NCI-H774 (cell line): ENCODE data around the gene TMEM269.

Experiments
- DNase-seq: peaks from one replicate; lab custom pipeline; 2025; lab: John Stamatoyannopoulos, UW

The TMEM269 gene

DNA sequence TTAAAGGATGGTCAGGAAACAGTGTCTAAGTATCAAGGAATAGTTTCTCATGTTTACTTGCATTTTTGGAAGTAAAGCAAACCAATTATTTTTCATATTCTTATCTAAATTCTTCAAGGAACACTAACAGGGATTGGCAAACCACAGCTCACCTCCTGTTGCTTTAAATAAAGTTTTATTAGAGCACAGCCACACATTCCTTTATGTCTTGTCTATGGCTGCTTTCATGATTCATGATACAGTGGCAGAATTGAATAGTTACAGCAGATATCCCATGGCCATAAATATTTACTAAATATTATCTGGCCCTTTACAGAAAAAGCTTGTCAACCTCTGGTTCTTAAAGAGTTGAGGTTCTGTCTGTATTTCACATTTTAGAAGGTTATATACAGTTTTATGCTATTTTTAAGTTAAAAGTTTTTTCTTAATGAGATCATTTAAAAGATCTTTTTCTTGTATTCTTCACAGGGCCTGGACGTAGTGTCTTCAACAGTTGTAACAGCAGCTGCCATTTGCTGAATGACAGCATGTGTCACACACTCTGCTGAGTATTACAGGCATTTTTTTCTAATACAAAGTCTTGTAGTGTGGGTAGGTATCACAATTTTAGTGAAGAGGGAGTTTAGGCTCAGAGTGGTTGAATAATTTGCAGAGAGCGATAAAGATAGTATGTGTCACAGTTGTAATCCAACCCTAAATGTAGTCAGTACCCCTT is 64.2 kb downstream of the TMEM269 start:
- no peak for DNase-seq

DNA sequence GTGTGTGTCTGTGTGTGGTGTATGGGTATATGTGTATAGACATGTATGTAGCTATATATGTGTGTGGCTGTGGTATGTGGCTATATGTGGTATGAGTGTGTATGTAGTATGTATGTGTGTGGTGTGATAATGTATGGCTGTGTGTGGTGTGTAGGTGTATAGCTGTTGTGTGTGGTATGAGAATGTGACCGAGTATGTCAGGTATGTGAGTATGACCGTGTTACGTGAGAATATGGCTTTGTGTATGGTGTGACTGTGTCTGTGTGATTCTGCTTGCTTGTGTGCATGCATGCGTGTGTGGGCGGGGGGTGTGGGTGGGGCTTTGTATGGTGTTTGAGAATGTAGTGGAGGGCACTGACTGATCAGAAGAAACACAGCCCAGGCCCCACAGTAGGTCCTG is 65.2 kb downstream of the TMEM269 start:
- no peak for DNase-seq
